BJ (cell line): ENCODE results near the gene UNC79. TPM values are rescaled to one million over a fixed set of nuclear protein-coding genes. Genes with fewer than 3 reads are reported as not detected.

Experiments
- CTCF ChIA-PET: fragments of 350-600 bp; formaldehyde crosslinking; extraction: SDS; loops from one replicate; lab custom pipeline; 2021; ENCODE audit warnings: antibody characterized with exemption, inconsistent platforms; lab: Yijun Ruan, JAX
- POLR2A ChIA-PET: fragments of 300-600 bp; sonication (Branson Sonifier 250); formaldehyde crosslinking; extraction: SDS; loops from one replicate; lab custom pipeline; 2021; ENCODE audit warnings: antibody characterized with exemption; lab: Charles Lee
- DNase-seq: peaks from one replicate; pipeline ENCODE4 v3.0.0-alpha.2; 2011; ENCODE audit warnings: low read depth
- H3K27me3 ChIP-seq: 2 replicates; pipeline ENCODE4 v1.6.0; 2011; ENCODE audit warnings: low read length; ENCODE audit not compliant: control insufficient read depth, insufficient read depth
- H3K36me3 ChIP-seq: 2 replicates; pipeline ENCODE4 v1.5.1; 2011; ENCODE audit warnings: low read length; ENCODE audit not compliant: control insufficient read depth, insufficient read depth
- H3K4me3 ChIP-seq: 2 replicates; pipeline ENCODE4 v1.5.1; 2011; ENCODE audit warnings: low read depth, mild to moderate bottlenecking, control low read depth, low read length
- polyA plus RNA-seq: library from polyadenylated mRNA; depleted of rRNA; stranded (reverse); fragments of >200 nt; gene quantifications from 2 replicates; pipeline ENCODE4 v1.2.3, GENCODE V29; 2011
- TF ChIP-seq, protein P1 (sequence below): IDR thresholded peaks from 2 replicates; pipeline ENCODE4 v1.5.1; 2011; ENCODE audit warnings: low read depth, mild to moderate bottlenecking, control low read depth, inconsistent platforms, low read length, moderate library complexity; ENCODE audit not compliant: insufficient read depth

The UNC79 gene
- polyA plus RNA-seq, 1 experiment = 0.04 TPM

- TF ChIP-seq, protein P1, sequence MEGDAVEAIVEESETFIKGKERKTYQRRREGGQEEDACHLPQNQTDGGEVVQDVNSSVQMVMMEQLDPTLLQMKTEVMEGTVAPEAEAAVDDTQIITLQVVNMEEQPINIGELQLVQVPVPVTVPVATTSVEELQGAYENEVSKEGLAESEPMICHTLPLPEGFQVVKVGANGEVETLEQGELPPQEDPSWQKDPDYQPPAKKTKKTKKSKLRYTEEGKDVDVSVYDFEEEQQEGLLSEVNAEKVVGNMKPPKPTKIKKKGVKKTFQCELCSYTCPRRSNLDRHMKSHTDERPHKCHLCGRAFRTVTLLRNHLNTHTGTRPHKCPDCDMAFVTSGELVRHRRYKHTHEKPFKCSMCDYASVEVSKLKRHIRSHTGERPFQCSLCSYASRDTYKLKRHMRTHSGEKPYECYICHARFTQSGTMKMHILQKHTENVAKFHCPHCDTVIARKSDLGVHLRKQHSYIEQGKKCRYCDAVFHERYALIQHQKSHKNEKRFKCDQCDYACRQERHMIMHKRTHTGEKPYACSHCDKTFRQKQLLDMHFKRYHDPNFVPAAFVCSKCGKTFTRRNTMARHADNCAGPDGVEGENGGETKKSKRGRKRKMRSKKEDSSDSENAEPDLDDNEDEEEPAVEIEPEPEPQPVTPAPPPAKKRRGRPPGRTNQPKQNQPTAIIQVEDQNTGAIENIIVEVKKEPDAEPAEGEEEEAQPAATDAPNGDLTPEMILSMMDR = no peak
- CTCF ChIA-PET = no interaction called here
- POLR2A ChIA-PET = no interaction called here
- DNase-seq = no peak
- Histone ChIP-seq H3K27me3 (no peaks in the 10 kb centered on the region), H3K36me3 (no peaks in the 10 kb centered on the region), H3K4me3 (no peak overlapping the region)
Measured at GRCh38 chr14:93454224-93454623, 23.5 kb downstream of the UNC79 start.

- Histone ChIP-seq H3K4me3 (no peak overlapping the region), H3K36me3 (no peaks in the 10 kb centered on the region), H3K27me3 (no peaks in the 10 kb centered on the region)
- POLR2A ChIA-PET = no interaction called here
- CTCF ChIA-PET = interaction anchor here (1.5 kb wide), 1 partner anchor 249 kb away, joined by 4 read pairs; the partner anchor contains the start of gene UBR7
- TF ChIP-seq, protein P1 = no peak
- DNase-seq = no peak
Measured at GRCh38 chr14:93456356-93456755, 25.6 kb downstream of the UNC79 start.

DNA sequence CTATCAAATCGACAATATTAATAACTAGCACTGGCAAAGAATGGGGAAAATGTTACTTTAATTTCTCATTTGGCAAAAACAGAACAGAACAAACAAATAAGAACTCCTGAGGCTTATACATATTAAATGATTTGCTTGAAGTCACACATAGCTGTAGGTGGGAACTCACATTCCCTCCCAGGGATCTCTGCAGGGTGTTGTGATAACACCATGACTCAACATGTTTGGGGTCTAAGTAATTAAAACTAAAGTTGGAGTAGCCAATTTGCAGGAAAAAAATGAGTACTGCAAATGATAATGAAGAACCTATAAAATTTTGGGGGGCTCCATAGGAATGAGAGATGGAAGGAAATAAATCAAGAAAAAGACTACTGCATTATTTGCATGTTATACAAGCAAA, 27.5 kb downstream of the UNC79 start:
- Histone ChIP-seq H3K27me3 (no peaks in the 10 kb centered on the region), H3K4me3 (no peak overlapping the region), H3K36me3 (no peaks in the 10 kb centered on the region)
- ChIA-PET POLR2A (no interaction called here), CTCF (no interaction called here)
- TF ChIP-seq, protein P1 = no peak
- no peak for DNase-seq

GRCh38 chr14:93462479-93462878, 31.7 kb downstream of the UNC79 start:
- ChIA-PET CTCF (no interaction called here), POLR2A (no interaction called here)
- TF ChIP-seq, protein P1 = no peak
- DNase-seq = no peak
- H3K4me3 ChIP-seq = no peak overlapping the region
- H3K27me3 ChIP-seq = no peaks in the 10 kb centered on the region
- no peaks in the 10 kb centered on the region for H3K36me3 ChIP-seq

GRCh38 chr14:93464271-93464670, 33.5 kb downstream of the UNC79 start:
- no peak for DNase-seq
- H3K36me3 ChIP-seq = no peaks in the 10 kb centered on the region
- POLR2A ChIA-PET = no interaction called here
- no peak overlapping the region for H3K4me3 ChIP-seq
- TF ChIP-seq, protein P1 = no peak
- no peaks in the 10 kb centered on the region for H3K27me3 ChIP-seq
- CTCF ChIA-PET = no interaction called here
